Activated CD8-positive, alpha-beta memory T cell treated with anti-CD3 and anti-CD28 coated beads, Interleukin-2, amount 50 U/mL, for 4 hours (primary cell): ENCODE data around the gene ARHGAP15.

Experiments used
- DNase-seq: peaks from one replicate; pipeline ENCODE4 v3.0.0-alpha.2; 2020

Gene ARHGAP15

GRCh38 chr2:143467011-143467410, 337.8 kb downstream of the ARHGAP15 start:
- no peak for DNase-seq

- no peak for DNase-seq
Measured at GRCh38 chr2:143468341-143468888, 339.2 kb downstream of the ARHGAP15 start.

- no peak for DNase-seq
Measured at GRCh38 chr2:143469323-143469722, 340.1 kb downstream of the ARHGAP15 start.

GRCh38 chr2:143471550-143471949, 342.3 kb downstream of the ARHGAP15 start:
- no peak for DNase-seq

GRCh38 chr2:143473216-143473615, 344.0 kb downstream of the ARHGAP15 start:
- no peak for DNase-seq

GRCh38 chr2:143473820-143474219, 344.6 kb downstream of the ARHGAP15 start:
- DNase-seq: no peak

GRCh38 chr2:143474586-143474985, 345.4 kb downstream of the ARHGAP15 start:
- no peak for DNase-seq

GRCh38 chr2:143475041-143475776, 346.0 kb downstream of the ARHGAP15 start:
- DNase-seq: no peak

GRCh38 chr2:143476336-143477087, 347.3 kb downstream of the ARHGAP15 start:
- DNase-seq: no peak

- no peak for DNase-seq
Measured at GRCh38 chr2:143477714-143478443, 348.7 kb downstream of the ARHGAP15 start.

- DNase-seq: no peak
Measured at GRCh38 chr2:143480086-143480485, 350.9 kb downstream of the ARHGAP15 start.

- no peak for DNase-seq
Measured at GRCh38 chr2:143480601-143481236, 351.5 kb downstream of the ARHGAP15 start.

- no peak for DNase-seq
Measured at GRCh38 chr2:143481237-143481623, 352.0 kb downstream of the ARHGAP15 start.

GRCh38 chr2:143481733-143482132, 352.5 kb downstream of the ARHGAP15 start:
- DNase-seq: no peak

GRCh38 chr2:143482316-143482715, 353.1 kb downstream of the ARHGAP15 start:
- DNase-seq: no peak

- no peak for DNase-seq
Measured at GRCh38 chr2:143482771-143483170, 353.6 kb downstream of the ARHGAP15 start.

- no peak for DNase-seq
Measured at GRCh38 chr2:143486976-143487375, 357.8 kb downstream of the ARHGAP15 start.

- DNase-seq: no peak
Measured at GRCh38 chr2:143489145-143489544, 359.9 kb downstream of the ARHGAP15 start.

GRCh38 chr2:143491131-143491530, 361.9 kb downstream of the ARHGAP15 start:
- DNase-seq: no peak

- DNase-seq: no peak
Measured at GRCh38 chr2:143493339-143493738, 364.1 kb downstream of the ARHGAP15 start.

- DNase-seq: no peak
Measured at GRCh38 chr2:143497726-143498125, 368.5 kb downstream of the ARHGAP15 start.

- no peak for DNase-seq
Measured at GRCh38 chr2:143498496-143498895, 369.3 kb downstream of the ARHGAP15 start.

- DNase-seq: no peak
Measured at GRCh38 chr2:143499061-143499460, 369.8 kb downstream of the ARHGAP15 start.
